Mononuclear cell (primary cell): ENCODE data around the gene LGALS9. TPM values are rescaled to one million over a fixed set of nuclear protein-coding genes. Genes with fewer than 3 reads are reported as not detected.

Source experiments
- H3K27me3 ChIP-seq: 2 replicates; pipeline ENCODE4 v1.6.0; 2011; ENCODE audit warnings: low read length, control low read depth; ENCODE audit not compliant: insufficient read depth
- H3K4me1 ChIP-seq: 2 replicates; pipeline ENCODE4 v1.5.1; 2011; ENCODE audit warnings: mild to moderate bottlenecking, low read length, control low read depth; ENCODE audit not compliant: insufficient read depth
- H3K4me3 ChIP-seq: 2 replicates; pipeline ENCODE4 v1.5.1; 2011; ENCODE audit warnings: mild to moderate bottlenecking, low read length, moderate library complexity
- H3K9me3 ChIP-seq: 2 replicates; pipeline ENCODE4 v1.5.1; 2011; ENCODE audit warnings: low read depth, mild to moderate bottlenecking, control low read depth, low read length
- total RNA-seq: library from RNA; depleted of rRNA; stranded (reverse); fragments of >200 nt; gene quantifications from one replicate; pipeline ENCODE4 v1.2.3, GENCODE V29; 2012

LGALS9 gene
- total RNA-seq, 1 donor = 61.1 TPM

DNA sequence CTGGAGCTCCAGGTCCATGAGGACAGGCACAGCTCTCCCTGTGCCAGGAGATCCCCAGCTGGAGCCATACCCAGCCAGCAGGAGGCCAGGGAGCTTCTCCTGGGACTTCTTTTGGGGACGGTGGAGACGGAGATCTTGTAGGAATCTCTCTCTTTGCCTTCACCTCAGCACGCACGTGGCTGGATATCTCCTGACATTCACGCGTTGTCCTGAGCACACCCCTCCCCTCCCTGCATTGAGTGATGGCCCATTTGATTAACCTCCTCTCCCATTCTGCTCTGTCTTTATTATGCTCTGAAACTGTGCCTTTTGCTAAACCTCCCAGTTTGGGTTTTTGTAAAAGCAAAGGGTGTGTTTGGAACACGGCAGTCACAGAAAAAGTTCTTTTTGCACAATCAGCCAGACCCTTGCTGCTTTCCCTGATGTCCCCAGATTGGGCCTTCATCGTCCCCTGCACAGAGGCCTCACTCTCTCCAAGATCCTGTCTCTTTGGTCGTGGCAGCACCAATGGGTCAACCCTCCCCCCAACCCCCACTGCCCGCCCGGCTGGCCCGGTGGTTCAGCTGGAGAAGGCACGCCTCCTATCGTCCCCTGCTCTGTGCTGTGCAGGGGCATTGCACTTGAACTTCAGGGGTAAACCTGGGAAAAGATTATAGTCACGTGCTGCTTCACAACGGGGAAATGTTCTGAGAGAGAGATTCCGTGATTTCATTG lies 32.5 kb upstream of the LGALS9 start:
- H3K4me1 ChIP-seq = no peaks in the 10 kb centered on the region
- H3K9me3 ChIP-seq = no peaks in the 10 kb centered on the region
- no peak overlapping the region for H3K4me3 ChIP-seq
- no peaks in the 10 kb centered on the region for H3K27me3 ChIP-seq

- no peak overlapping the region for H3K4me3 ChIP-seq
- H3K9me3 ChIP-seq = no peaks in the 10 kb centered on the region
- H3K4me1 ChIP-seq = no peaks in the 10 kb centered on the region
- no peaks in the 10 kb centered on the region for H3K27me3 ChIP-seq
Measured at GRCh38 chr17:27600471-27600870, 30.5 kb upstream of the LGALS9 start.

GRCh38 chr17:27601069-27601974 lies 29.7 kb upstream of the LGALS9 start:
- Histone ChIP-seq H3K9me3 (no peaks in the 10 kb centered on the region), H3K4me1 (no peaks in the 10 kb centered on the region), H3K27me3 (no peaks in the 10 kb centered on the region), H3K4me3 (no peak overlapping the region)

DNA sequence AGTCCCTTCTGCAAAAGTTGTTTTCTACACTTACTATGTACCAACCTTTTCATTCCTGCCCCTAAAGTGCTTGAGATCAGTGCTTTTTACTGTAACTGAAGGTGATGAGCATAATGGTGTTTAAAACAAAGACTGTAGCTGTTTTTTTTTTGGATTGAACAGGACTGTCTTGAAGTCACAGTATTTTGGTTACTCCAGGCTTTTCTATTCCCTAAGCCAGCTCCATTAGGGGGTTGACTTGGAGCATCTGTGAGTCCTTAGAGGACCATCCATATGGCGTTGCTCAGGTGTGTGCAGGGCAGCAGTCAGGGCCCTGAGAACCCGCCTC lies 29.0 kb upstream of the LGALS9 start:
- no peaks in the 10 kb centered on the region for H3K4me1 ChIP-seq
- no peak overlapping the region for H3K4me3 ChIP-seq
- no peaks in the 10 kb centered on the region for H3K27me3 ChIP-seq
- H3K9me3 ChIP-seq = no peaks in the 10 kb centered on the region

- Histone ChIP-seq H3K4me1 (no peaks in the 10 kb centered on the region), H3K9me3 (no peaks in the 10 kb centered on the region), H3K4me3 (no peak overlapping the region), H3K27me3 (no peaks in the 10 kb centered on the region)
Measured at GRCh38 chr17:27602721-27603420, 28.1 kb upstream of the LGALS9 start.

DNA sequence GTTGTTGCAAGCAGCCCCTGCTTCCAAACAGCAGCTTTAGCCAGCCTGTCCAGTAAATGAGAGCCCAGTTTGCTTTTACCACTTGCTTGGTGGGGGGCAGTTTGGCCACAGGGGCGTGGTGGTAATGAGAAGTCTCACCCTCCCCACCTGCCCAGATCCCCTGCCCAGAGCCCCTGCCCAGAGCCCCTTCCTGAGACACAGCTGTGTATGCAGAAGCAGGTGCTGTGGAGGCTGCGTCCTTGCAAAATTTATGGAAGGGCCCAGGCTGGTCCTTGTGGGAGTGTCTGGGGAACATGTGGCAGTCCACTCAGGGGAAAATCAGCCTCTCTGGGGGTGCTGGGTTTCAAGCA lies 27.6 kb upstream of the LGALS9 start:
- no peak overlapping the region for H3K4me3 ChIP-seq
- no peaks in the 10 kb centered on the region for H3K4me1 ChIP-seq
- H3K9me3 ChIP-seq = no peaks in the 10 kb centered on the region
- no peaks in the 10 kb centered on the region for H3K27me3 ChIP-seq

GRCh38 chr17:27603880-27604794 lies 26.9 kb upstream of the LGALS9 start:
- Histone ChIP-seq H3K4me1 (no peaks in the 10 kb centered on the region), H3K27me3 (no peaks in the 10 kb centered on the region), H3K4me3 (no peak overlapping the region), H3K9me3 (no peaks in the 10 kb centered on the region)

DNA sequence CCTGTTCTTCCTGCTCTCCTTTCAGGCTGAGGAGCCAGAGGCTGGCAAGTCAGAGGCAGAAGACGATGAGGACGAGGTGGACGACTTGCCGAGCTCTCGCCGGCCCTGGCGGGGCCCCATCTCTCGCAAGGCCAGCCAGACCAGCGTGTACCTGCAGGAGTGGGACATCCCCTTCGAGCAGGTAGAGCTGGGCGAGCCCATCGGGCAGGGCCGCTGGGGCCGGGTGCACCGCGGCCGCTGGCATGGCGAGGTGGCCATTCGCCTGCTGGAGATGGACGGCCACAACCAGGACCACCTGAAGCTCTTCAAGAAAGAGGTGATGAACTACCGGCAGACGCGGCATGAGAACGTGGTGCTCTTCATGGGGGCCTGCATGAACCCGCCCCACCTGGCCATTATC lies 25.6 kb upstream of the LGALS9 start:
- no peaks in the 10 kb centered on the region for H3K27me3 ChIP-seq
- H3K4me1 ChIP-seq = no peaks in the 10 kb centered on the region
- no peak overlapping the region for H3K4me3 ChIP-seq
- H3K9me3 ChIP-seq = no peaks in the 10 kb centered on the region

DNA sequence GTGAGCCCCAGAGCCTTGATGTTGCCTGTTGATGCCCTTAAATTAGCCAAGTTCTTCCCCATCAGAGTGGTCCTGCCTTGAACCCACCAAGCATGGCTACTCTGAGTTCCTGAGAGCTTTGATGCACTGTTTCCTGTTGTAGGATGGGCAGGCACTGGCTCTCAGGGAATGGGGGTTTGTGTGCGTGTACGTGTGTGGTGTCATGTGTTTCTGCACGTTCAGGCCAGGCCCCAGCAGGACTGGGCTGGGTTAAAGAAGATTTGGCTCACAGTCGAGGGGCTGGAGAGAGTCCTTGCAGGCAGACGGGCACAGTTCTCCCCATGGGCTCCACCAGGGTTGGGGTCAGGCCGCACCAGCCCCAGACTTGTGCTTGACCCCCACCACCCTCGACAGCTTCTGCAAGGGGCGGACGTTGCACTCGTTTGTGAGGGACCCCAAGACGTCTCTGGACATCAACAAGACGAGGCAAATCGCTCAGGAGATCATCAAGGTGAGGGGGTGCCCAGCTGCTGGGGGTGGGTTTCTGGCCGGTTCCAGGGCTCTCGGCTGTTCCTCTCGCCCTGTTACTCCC lies 23.4 kb upstream of the LGALS9 start:
- H3K27me3 ChIP-seq = no peaks in the 10 kb centered on the region
- no peaks in the 10 kb centered on the region for H3K9me3 ChIP-seq
- H3K4me1 ChIP-seq = no peaks in the 10 kb centered on the region
- H3K4me3 ChIP-seq = no peak overlapping the region

DNA sequence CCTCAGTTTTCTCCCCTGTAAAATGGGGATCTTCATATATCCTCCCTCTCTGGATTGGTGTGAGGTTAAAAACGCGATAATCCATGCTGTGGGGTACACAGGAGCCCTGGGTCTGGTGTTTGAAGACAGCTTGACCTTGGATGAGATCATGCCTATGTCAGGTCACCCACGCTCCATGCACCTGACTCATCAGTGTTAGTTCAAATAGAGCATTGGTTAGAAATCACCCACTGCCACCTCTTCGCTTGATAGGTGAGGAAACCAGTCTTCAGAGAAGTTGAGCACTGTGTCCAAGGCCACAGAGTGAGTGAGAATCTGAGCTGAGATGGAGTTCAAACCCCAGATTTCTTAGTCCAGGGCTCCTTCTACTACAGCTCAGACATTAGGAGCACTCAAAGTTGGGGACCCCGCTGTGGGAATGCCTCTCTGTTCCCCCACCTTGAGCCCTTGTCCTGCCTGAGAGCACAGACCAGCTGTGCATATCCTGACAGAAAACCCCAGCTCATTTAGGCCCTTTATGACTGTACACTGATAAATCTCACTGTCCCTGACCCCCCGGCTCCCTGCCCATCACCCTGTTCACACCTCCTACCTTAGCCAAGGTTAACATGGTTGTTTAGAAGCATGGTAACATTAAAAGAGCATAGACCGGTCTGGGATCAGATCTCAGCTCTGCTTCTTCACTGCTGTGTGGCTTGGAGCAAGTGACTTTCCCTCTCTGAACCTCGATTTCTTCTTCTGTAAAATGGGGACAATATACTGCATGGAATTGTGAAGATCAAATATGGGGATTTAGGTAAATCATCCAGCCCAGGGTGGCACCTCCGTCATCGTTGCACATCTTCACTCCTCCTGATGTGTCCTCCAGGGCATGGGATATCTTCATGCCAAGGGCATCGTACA lies 22.4 kb upstream of the LGALS9 start:
- Histone ChIP-seq H3K4me3 (no peak overlapping the region), H3K4me1 (no peaks in the 10 kb centered on the region), H3K9me3 (no peaks in the 10 kb centered on the region), H3K27me3 (no peaks in the 10 kb centered on the region)

- Histone ChIP-seq H3K4me1 (no peaks in the 10 kb centered on the region), H3K9me3 (no peaks in the 10 kb centered on the region), H3K27me3 (no peaks in the 10 kb centered on the region), H3K4me3 (no peak overlapping the region)
Measured at GRCh38 chr17:27609611-27610303, 21.2 kb upstream of the LGALS9 start.

GRCh38 chr17:27610304-27610677 lies 20.7 kb upstream of the LGALS9 start:
- Histone ChIP-seq H3K9me3 (no peaks in the 10 kb centered on the region), H3K4me3 (no peak overlapping the region), H3K27me3 (no peaks in the 10 kb centered on the region), H3K4me1 (no peaks in the 10 kb centered on the region)

GRCh38 chr17:27612160-27612770 lies 18.7 kb upstream of the LGALS9 start:
- Histone ChIP-seq H3K9me3 (no peaks in the 10 kb centered on the region), H3K27me3 (no peaks in the 10 kb centered on the region)

More at GRCh38 chr17:27612160-27612770, 18.7 kb upstream of the LGALS9 start:
- Histone ChIP-seq H3K4me1 (no peaks in the 10 kb centered on the region), H3K4me3 (no peak overlapping the region)
